NAMALWA (cell line): Measurements from ENCODE around the gene CRYL1.

Experiments used
- DNase-seq: peaks from one replicate; pipeline ENCODE4 v3.0.0-alpha.2; 2015; ENCODE audit warnings: low spot score

The CRYL1 gene

GRCh38 chr13:20370815-20371421 is 154.7 kb downstream of the CRYL1 start:
- DNase-seq = no peak

- no peak for DNase-seq
Observed at GRCh38 chr13:20369886-20370361, 155.7 kb downstream of the CRYL1 start.

DNA sequence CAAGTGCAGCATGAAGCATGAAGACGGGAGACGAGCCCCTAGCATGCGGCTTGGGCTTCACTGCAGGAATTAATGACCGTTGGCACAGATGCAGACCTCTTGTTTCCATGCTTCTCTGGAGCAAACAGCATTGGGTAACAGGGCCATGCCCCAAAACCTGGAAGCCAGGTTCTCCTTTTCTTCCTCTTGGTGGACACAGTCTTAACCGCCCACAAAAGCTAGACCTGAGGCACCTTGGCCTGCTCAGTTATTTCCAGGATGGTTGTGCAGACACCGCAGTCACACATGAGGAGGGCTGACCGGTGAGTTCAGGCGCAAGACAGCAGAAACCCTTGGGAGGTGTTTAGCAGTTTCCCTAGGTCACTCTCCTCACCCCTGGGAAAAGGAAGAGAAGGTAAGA is 159.6 kb downstream of the CRYL1 start:
- DNase-seq = no peak

DNA sequence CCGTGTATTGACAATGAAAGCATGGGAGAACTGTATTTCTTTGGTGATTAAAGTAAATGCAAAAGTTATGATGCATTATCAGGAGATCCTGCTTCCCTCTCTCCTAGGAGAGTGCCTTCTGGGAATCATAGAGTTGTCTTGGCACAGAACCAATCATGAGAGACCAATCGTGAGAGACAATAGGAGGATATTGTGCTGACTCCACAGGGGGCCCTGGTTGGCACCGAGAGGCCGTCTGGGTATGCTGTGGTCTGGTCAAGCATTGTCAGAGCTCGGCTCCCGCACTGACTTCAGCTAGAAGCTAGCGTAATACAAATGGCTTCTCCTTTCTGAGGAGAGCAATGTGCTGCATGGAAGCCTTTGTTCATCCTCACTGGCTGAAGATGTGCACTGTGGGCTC is 162.1 kb downstream of the CRYL1 start:
- DNase-seq = no peak

- no peak for DNase-seq
Observed at GRCh38 chr13:20363172-20363571, 162.5 kb downstream of the CRYL1 start.

- no peak for DNase-seq
Observed at GRCh38 chr13:20362484-20363041, 163.1 kb downstream of the CRYL1 start.

- DNase-seq = no peak
Observed at GRCh38 chr13:20360835-20361412, 164.7 kb downstream of the CRYL1 start.

GRCh38 chr13:20360041-20360491 is 165.6 kb downstream of the CRYL1 start:
- DNase-seq = peak; percentile 18

- no peak for DNase-seq
Observed at GRCh38 chr13:20359335-20359734, 166.3 kb downstream of the CRYL1 start.

DNA sequence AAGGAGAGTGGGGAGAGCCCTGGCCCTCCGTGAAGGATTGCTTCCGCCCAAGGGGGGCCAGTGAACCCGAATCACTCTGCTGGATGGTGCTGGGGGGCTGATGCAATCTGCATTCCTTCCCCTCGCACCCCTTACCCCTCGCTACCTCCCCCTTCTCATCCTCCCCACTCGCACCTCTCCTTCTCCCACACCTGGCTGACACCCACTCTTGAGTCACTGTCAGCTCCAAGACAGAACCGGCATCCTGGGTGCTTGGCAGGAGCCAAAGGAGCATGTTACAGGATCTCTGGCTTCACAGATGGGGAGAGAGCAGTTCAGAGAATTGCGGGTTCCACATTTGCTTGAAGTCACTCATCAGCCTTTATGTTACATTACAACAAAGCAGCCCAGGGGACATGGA is 167.6 kb downstream of the CRYL1 start:
- no peak for DNase-seq

GRCh38 chr13:20356444-20356843 is 169.2 kb downstream of the CRYL1 start:
- DNase-seq = no peak

DNA sequence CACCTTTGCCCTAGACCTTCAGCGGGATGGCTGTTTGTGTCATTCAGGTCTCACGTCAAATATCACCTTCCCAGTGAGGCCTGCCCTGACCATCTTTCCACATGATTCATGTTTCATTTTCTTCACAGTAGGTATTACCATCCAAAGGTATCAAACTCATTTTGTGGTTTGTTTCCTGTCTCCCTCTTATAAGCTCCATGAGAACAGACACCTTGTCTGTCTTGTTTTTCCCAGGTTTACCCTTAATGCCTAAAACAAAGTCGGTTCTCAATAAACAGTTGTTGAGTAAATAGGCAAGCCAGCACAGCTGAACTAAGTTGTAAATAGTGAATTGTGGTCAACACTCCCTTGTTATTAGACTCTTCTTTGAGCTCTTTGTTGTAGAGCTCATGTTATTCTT is 170.9 kb downstream of the CRYL1 start:
- DNase-seq = no peak

DNA sequence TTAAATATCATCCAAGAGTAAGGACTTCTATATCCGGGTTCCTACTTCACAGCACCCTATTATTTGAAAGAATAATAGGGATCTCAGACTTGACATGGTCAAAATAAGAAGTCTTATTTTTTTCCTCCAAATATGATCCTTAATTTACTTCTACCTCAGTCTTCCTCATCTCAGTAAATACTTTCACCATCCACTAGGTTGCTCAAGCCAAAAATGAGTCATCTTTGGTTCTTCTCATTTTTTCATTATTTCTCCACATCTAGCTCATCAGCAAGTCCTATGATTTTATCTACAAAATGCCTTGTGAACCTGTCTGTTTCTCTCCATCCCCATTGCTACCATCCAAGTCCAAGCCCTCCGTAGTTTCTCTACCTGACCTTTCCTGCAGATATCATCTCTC is 171.7 kb downstream of the CRYL1 start:
- peak; percentile 15 for DNase-seq
